ENCODE data around the gene TFB1M.

DNA sequence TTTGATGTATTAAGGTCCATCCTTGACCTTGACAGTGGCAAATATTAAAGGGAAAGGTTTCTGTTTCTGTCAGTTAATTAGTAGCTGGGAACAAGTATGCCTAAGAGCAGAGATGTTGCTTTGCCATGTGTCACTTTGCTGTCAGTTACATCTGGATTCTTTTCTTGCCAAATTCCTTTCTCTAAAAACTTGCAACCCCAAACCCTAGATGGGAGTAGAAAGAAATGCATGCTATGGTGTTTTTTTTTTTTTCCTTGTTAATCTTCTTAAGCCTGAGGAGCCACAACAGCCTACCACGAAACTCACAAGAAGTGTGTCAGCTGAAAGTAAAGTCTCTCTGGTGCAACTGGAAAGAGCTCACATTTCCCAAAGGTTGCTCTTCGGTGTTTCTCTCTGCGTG is 68.5 kb downstream of the TFB1M start:
- TF ChIP-seq, protein P1, sequence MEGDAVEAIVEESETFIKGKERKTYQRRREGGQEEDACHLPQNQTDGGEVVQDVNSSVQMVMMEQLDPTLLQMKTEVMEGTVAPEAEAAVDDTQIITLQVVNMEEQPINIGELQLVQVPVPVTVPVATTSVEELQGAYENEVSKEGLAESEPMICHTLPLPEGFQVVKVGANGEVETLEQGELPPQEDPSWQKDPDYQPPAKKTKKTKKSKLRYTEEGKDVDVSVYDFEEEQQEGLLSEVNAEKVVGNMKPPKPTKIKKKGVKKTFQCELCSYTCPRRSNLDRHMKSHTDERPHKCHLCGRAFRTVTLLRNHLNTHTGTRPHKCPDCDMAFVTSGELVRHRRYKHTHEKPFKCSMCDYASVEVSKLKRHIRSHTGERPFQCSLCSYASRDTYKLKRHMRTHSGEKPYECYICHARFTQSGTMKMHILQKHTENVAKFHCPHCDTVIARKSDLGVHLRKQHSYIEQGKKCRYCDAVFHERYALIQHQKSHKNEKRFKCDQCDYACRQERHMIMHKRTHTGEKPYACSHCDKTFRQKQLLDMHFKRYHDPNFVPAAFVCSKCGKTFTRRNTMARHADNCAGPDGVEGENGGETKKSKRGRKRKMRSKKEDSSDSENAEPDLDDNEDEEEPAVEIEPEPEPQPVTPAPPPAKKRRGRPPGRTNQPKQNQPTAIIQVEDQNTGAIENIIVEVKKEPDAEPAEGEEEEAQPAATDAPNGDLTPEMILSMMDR (IDR thresholded peaks at IDR 0.05), result no peak
- TF ChIP-seq ZFX (IDR thresholded peaks at IDR 0.05; ENCODE audit: borderline replicate concordance), result no peak

Data from 22Rv1 (cell line).